Kidney glomerular epithelial cell (primary cell): Measurements from ENCODE around the gene TPRN.

Experiments used
- DNase-seq: peaks from one replicate; lab custom pipeline; 2025; lab: John Stamatoyannopoulos, UW

Gene TPRN

GRCh38 chr9:137143459-137143858 lies 57.1 kb downstream of the TPRN start:
- DNase-seq, result no peak

GRCh38 chr9:137141976-137142936 lies 58.3 kb downstream of the TPRN start:
- DNase-seq, result no peak
